Trophoblast cell (in vitro differentiated cells and primary cell): Measurements from ENCODE around the gene ZNF185.

Experiments used
- DNase-seq, 2 donors: peaks; one replicate each; pipeline ENCODE4 v3.0.0-alpha.2; 2016
- H2AFZ ChIP-seq: 2 replicates; pipeline ENCODE4 v1.6.1; 2013; ENCODE audit warnings: low read length, moderate library complexity, mild to moderate bottlenecking; ENCODE audit not compliant: insufficient read depth, poor library complexity
- H2AK5ac ChIP-seq: 2 replicates; pipeline ENCODE4 v1.6.1; 2013; ENCODE audit warnings: mild to moderate bottlenecking, low read length
- H2BK120ac ChIP-seq: 2 replicates; pipeline ENCODE4 v1.6.1; 2013; ENCODE audit warnings: low read length, mild to moderate bottlenecking, moderate library complexity; ENCODE audit not compliant: insufficient read depth, poor library complexity
- H2BK12ac ChIP-seq: 2 replicates; pipeline ENCODE4 v1.6.1; 2013; ENCODE audit warnings: mild to moderate bottlenecking, low read length, moderate library complexity
- H2BK5ac ChIP-seq: 2 replicates; pipeline ENCODE4 v1.6.1; 2013; ENCODE audit warnings: low read length, low read depth, moderate library complexity, mild to moderate bottlenecking; ENCODE audit not compliant: poor library complexity
- H3K14ac ChIP-seq: 2 replicates; pipeline ENCODE4 v1.6.1; 2013; ENCODE audit warnings: mild to moderate bottlenecking, low read length
- H3K18ac ChIP-seq: 2 replicates; pipeline ENCODE4 v1.6.1; 2013; ENCODE audit warnings: mild to moderate bottlenecking, low read length
- H3K23ac ChIP-seq: 2 replicates; pipeline ENCODE4 v1.6.1; 2013; ENCODE audit warnings: low read length
- H3K27ac ChIP-seq: 2 replicates; pipeline ENCODE4 v1.5.1; 2013; ENCODE audit warnings: low read depth, mild to moderate bottlenecking, inconsistent platforms, low read length, moderate library complexity
- H3K27me3 ChIP-seq: 2 replicates; pipeline ENCODE4 v1.6.1; 2013; ENCODE audit warnings: inconsistent platforms, mild to moderate bottlenecking, low read length, moderate library complexity; ENCODE audit not compliant: insufficient read depth
- H3K36me3 ChIP-seq, 2 experiments: 1 replicate in 1 of 2; 2 replicates in 1 of 2; pipeline ENCODE4 v1.6.1; 2013; ENCODE audit warnings: low read length in 2 of 2, mild to moderate bottlenecking in 2 of 2, moderate library complexity in 1 of 2; ENCODE audit not compliant: insufficient read depth in 2 of 2, control insufficient read depth in 1 of 2
- H3K4ac ChIP-seq: 2 replicates; pipeline ENCODE4 v1.6.1; 2013; ENCODE audit warnings: low read depth, mild to moderate bottlenecking, low read length, moderate library complexity
- H3K4me1 ChIP-seq, 2 experiments: 1 replicate in 1 of 2; 2 replicates in 1 of 2; pipeline ENCODE4 v1.6.1; 2013; ENCODE audit warnings: low read length in 2 of 2, mild to moderate bottlenecking in 2 of 2, moderate library complexity in 1 of 2; ENCODE audit not compliant: insufficient read depth in 2 of 2, control insufficient read depth in 1 of 2
- H3K4me2 ChIP-seq: 2 replicates; pipeline ENCODE4 v1.6.1; 2013; ENCODE audit warnings: inconsistent platforms, mild to moderate bottlenecking, low read length, moderate library complexity
- H3K4me3 ChIP-seq: 2 replicates; pipeline ENCODE4 v1.5.1; 2013; ENCODE audit warnings: mild to moderate bottlenecking, low read depth, low read length, inconsistent platforms
- H3K79me1 ChIP-seq: one replicate; pipeline ENCODE4 v1.6.1; 2013; ENCODE audit warnings: low read length
- H3K79me2 ChIP-seq: 2 replicates; pipeline ENCODE4 v1.6.1; 2013; ENCODE audit warnings: low read length, mild to moderate bottlenecking; ENCODE audit not compliant: control insufficient read depth, insufficient read depth, poor library complexity
- H3K9ac ChIP-seq: 2 replicates; pipeline ENCODE4 v1.6.1; 2013; ENCODE audit warnings: mild to moderate bottlenecking, low read length
- H3K9me3 ChIP-seq: 2 replicates; pipeline ENCODE4 v1.6.1; 2013; ENCODE audit warnings: low read depth, mild to moderate bottlenecking, control low read depth, inconsistent platforms, low read length; ENCODE audit not compliant: insufficient read depth
- H4K12ac ChIP-seq: 2 replicates; pipeline ENCODE4 v1.6.1; 2013; ENCODE audit warnings: low read depth, mild to moderate bottlenecking, low read length, moderate library complexity
- H4K8ac ChIP-seq: 2 replicates; pipeline ENCODE4 v1.6.1; 2013; ENCODE audit warnings: low read depth, mild to moderate bottlenecking, low read length, moderate library complexity
- H4K91ac ChIP-seq: one replicate; pipeline ENCODE4 v1.6.1; 2013; ENCODE audit warnings: low read depth, mild to moderate bottlenecking, low read length, moderate library complexity
- WGBS: extraction: QIAGEN DNeasy Blood & Tissue Kit; methylation state at CpG from one replicate; pipeline ENCODE4 v1.1.7; 2013; ENCODE audit warnings: missing lambda C conversion rate; ENCODE audit not compliant: insufficient read length, insufficient coverage; ENCODE audit errors: extremely low coverage; 5-methylcytosine and 5-hydroxymethylcytosine counted together

ZNF185 gene

GRCh38 chrX:152903589-152903988 lies 5.7 kb downstream of the ZNF185 start:
- Histone ChIP-seq H2AK5ac (no peak overlapping the region), H3K14ac (no peak overlapping the region), H2BK120ac (no peak overlapping the region), H3K79me2 (no peaks in the 10 kb centered on the region), H3K27ac (no peak overlapping the region), H3K9ac (no peak overlapping the region), H3K9me3 (no peaks in the 10 kb centered on the region), H3K4me2 (no peak overlapping the region), H4K91ac (no peak overlapping the region), H3K79me1 (no peaks in the 10 kb centered on the region), H4K8ac (no peak overlapping the region), H3K18ac (no peak overlapping the region), H3K4me3 (no peak overlapping the region), H3K36me3 (no peaks in the 10 kb centered on the region), H2BK5ac (no peak overlapping the region), H3K27me3 (no peaks in the 10 kb centered on the region), H3K4ac (no peak overlapping the region), H3K4me1 (peaks cover 12 to 21% of the 10 kb centered on the region in 2 experiments), H2BK12ac (no peak overlapping the region), H4K12ac (no peak overlapping the region), H3K23ac (no peak overlapping the region), H2AFZ (no peak overlapping the region)
- WGBS, result no CpG with 5 or more reads among the region's 9 CpGs
- DNase-seq, result no peak

GRCh38 chrX:152904151-152905080 lies 6.5 kb downstream of the ZNF185 start:
- no peak overlapping the region for H3K4me3 ChIP-seq
- H3K18ac ChIP-seq, result no peak overlapping the region
- H3K23ac ChIP-seq, result no peak overlapping the region
- H3K9ac ChIP-seq, result no peak overlapping the region
- no peak overlapping the region for H3K4me2 ChIP-seq
- no peak overlapping the region for H2BK12ac ChIP-seq
- H2AK5ac ChIP-seq, result no peak overlapping the region
- H3K14ac ChIP-seq, result no peak overlapping the region
- peaks cover 11 to 21% of the 10 kb centered on the region in 2 experiments for H3K4me1 ChIP-seq
- no peak overlapping the region for H2AFZ ChIP-seq
- no CpG with 5 or more reads among the region's 20 CpGs for WGBS
- H3K79me1 ChIP-seq, result no peaks in the 10 kb centered on the region
- H3K9me3 ChIP-seq, result no peaks in the 10 kb centered on the region
- H3K4ac ChIP-seq, result no peak overlapping the region
- H4K91ac ChIP-seq, result no peak overlapping the region
- DNase-seq, result peak; percentile 25 to 52
- H3K27me3 ChIP-seq, result no peaks in the 10 kb centered on the region
- H4K12ac ChIP-seq, result no peak overlapping the region
- no peak overlapping the region for H3K27ac ChIP-seq
- no peak overlapping the region for H2BK120ac ChIP-seq
- H3K79me2 ChIP-seq, result no peaks in the 10 kb centered on the region
- H4K8ac ChIP-seq, result no peak overlapping the region
- H3K36me3 ChIP-seq, result no peaks in the 10 kb centered on the region
- H2BK5ac ChIP-seq, result no peak overlapping the region

- H4K8ac ChIP-seq, result no peak overlapping the region
- no peak overlapping the region for H3K4me2 ChIP-seq
- H2BK12ac ChIP-seq, result no peak overlapping the region
- H2AFZ ChIP-seq, result no peak overlapping the region
- no peaks in the 10 kb centered on the region for H3K9me3 ChIP-seq
- no peak for DNase-seq
- no peak overlapping the region for H2AK5ac ChIP-seq
- no peak overlapping the region for H3K18ac ChIP-seq
- H3K36me3 ChIP-seq, result no peaks in the 10 kb centered on the region
- H3K79me1 ChIP-seq, result no peaks in the 10 kb centered on the region
- no peak overlapping the region for H2BK120ac ChIP-seq
- H3K14ac ChIP-seq, result no peak overlapping the region
- H3K4ac ChIP-seq, result no peak overlapping the region
- H4K12ac ChIP-seq, result no peak overlapping the region
- WGBS, result no CpG with 5 or more reads among the region's 8 CpGs
- H3K9ac ChIP-seq, result no peak overlapping the region
- no peaks in the 10 kb centered on the region for H3K79me2 ChIP-seq
- no peak overlapping the region for H4K91ac ChIP-seq
- H3K27ac ChIP-seq, result no peak overlapping the region
- H3K4me3 ChIP-seq, result no peak overlapping the region
- no peaks in the 10 kb centered on the region for H3K27me3 ChIP-seq
- H3K4me1 ChIP-seq, result peaks cover 11 to 21% of the 10 kb centered on the region in 2 experiments
- H2BK5ac ChIP-seq, result no peak overlapping the region
- no peak overlapping the region for H3K23ac ChIP-seq
Observed at GRCh38 chrX:152905081-152905420, 7.2 kb downstream of the ZNF185 start.

GRCh38 chrX:152907084-152907651 lies 9.3 kb downstream of the ZNF185 start:
- Histone ChIP-seq H2AK5ac (no peak overlapping the region), H3K79me2 (no peaks in the 10 kb centered on the region), H2AFZ (no peak overlapping the region), H3K18ac (no peak overlapping the region), H3K4me2 (peak overlapping the region; percentile 37), H3K4me3 (no peak overlapping the region), H4K91ac (no peak overlapping the region), H2BK120ac (no peak overlapping the region), H3K27me3 (no peaks in the 10 kb centered on the region), H4K8ac (no peak overlapping the region), H3K27ac (no peak overlapping the region), H3K79me1 (no peaks in the 10 kb centered on the region), H2BK12ac (no peak overlapping the region), H3K36me3 (no peaks in the 10 kb centered on the region), H3K14ac (no peak overlapping the region), H3K9ac (no peak overlapping the region), H3K23ac (no peak overlapping the region), H3K9me3 (no peaks in the 10 kb centered on the region), H3K4ac (no peak overlapping the region), H2BK5ac (no peak overlapping the region), H3K4me1 (peaks cover 5 to 13% of the 10 kb centered on the region in 2 experiments), H4K12ac (no peak overlapping the region)
- DNase-seq, result no peak
- WGBS, result no CpG with 5 or more reads among the region's 17 CpGs
